T-helper 2 cell treated with Interferon-gamma antibody and Interleukin-4, amounts not matched to agents 100 ng/mL and 5 ng/mL, for 36 hours (primary cell): ENCODE results near the gene ALDH1L1. TPM values are rescaled to one million over a fixed set of nuclear protein-coding genes. Genes with fewer than 3 reads are reported as not detected.
"Not testable (repeated sequence)": the region's sequence is repeated elsewhere in the genome, so short reads cannot be mapped to it uniquely, and the experiment has no call there.

Experiments used
- intact Hi-C: fragments of 100-400 bp; cut with micrococcal nuclease; formaldehyde crosslinking; loops from one replicate; pipeline ENCODE4 v1.15.1; 2023
- total RNA-seq: library from RNA; stranded (reverse); gene quantifications from 2 replicates; pipeline ENCODE4 v1.2.3, GENCODE V29; 2022

The ALDH1L1 gene
- total RNA-seq, 1 donor from 2014 or later: not detected

GRCh38 chr3:126106336-126107202, 73.8 kb downstream of the ALDH1L1 start:
- intact Hi-C loops: no loop called here

- intact Hi-C loops: no loop called here
Observed at GRCh38 chr3:126105691-126106187, 74.6 kb downstream of the ALDH1L1 start.

- intact Hi-C loops: no loop called here
Observed at GRCh38 chr3:126104742-126105605, 75.4 kb downstream of the ALDH1L1 start.

- intact Hi-C loops: no loop called here
Observed at GRCh38 chr3:126104028-126104635, 76.3 kb downstream of the ALDH1L1 start.

- intact Hi-C loops: no loop called here
Observed at GRCh38 chr3:126103121-126104027, 77.0 kb downstream of the ALDH1L1 start.

GRCh38 chr3:126102530-126102951, 77.8 kb downstream of the ALDH1L1 start:
- intact Hi-C loops: no loop called here

GRCh38 chr3:126102011-126102410, 78.4 kb downstream of the ALDH1L1 start:
- intact Hi-C loops: no loop called here

- intact Hi-C loops: no loop called here
Observed at GRCh38 chr3:126101521-126101982, 78.8 kb downstream of the ALDH1L1 start.

- intact Hi-C loops: no loop called here
Observed at GRCh38 chr3:126100634-126101301, 79.6 kb downstream of the ALDH1L1 start.

GRCh38 chr3:126100269-126100633, 80.1 kb downstream of the ALDH1L1 start:
- intact Hi-C loops: no loop called here

GRCh38 chr3:126098391-126098858, 82.0 kb downstream of the ALDH1L1 start:
- intact Hi-C loops: no loop called here

- intact Hi-C loops: no loop called here
Observed at GRCh38 chr3:126097801-126098200, 82.6 kb downstream of the ALDH1L1 start.

- intact Hi-C loops: not testable (repeated sequence)
Observed at GRCh38 chr3:126096274-126096673, 84.1 kb downstream of the ALDH1L1 start.

- intact Hi-C loops: not testable (repeated sequence)
Observed at GRCh38 chr3:126092128-126092527, 88.3 kb downstream of the ALDH1L1 start.

GRCh38 chr3:126087552-126088175, 92.7 kb downstream of the ALDH1L1 start:
- intact Hi-C loops: loop anchor here (10.0 kb wide), 1 partner anchor 1507 kb away; the partner anchor contains the start of genes MCM2 and TPRA1

GRCh38 chr3:126085841-126086240, 94.5 kb downstream of the ALDH1L1 start:
- intact Hi-C loops: loop anchor here (2.0 to 10.0 kb wide), 2 partner anchors 95 to 1509 kb away; partner anchors contain the start of genes MCM2 and TPRA1

- intact Hi-C loops: loop anchor here (2.0 to 10.0 kb wide), 2 partner anchors 94 to 1510 kb away; partner anchors contain the start of genes MCM2 and TPRA1
Observed at GRCh38 chr3:126085276-126085675, 95.1 kb downstream of the ALDH1L1 start.

GRCh38 chr3:126084768-126085180, 95.6 kb downstream of the ALDH1L1 start:
- intact Hi-C loops: loop anchor here (1.0 to 10.0 kb wide), 7 partner anchors 94 to 1588 kb away; partner anchors contain the start of genes ABTB1, MCM2, OSBPL11 and TPRA1
